IPS-11a (cell line): ENCODE results near the gene TCERG1L.

Experiments used
- H3K4me3 ChIP-seq: one replicate; pipeline ENCODE4 v1.5.1; 2013; ENCODE audit warnings: low read depth, low read length, control low read depth

The TCERG1L gene

GRCh38 chr10:131055437-131055836 is 256.1 kb downstream of the TCERG1L start:
- H3K4me3 ChIP-seq: no peak overlapping the region

GRCh38 chr10:131053192-131053591 is 258.3 kb downstream of the TCERG1L start:
- no peak overlapping the region for H3K4me3 ChIP-seq

- H3K4me3 ChIP-seq: no peak overlapping the region
These were observed 261.3 kb downstream of the TCERG1L start for GRCh38 chr10:131050162-131050766.

- H3K4me3 ChIP-seq: no peak overlapping the region
These were observed 262.5 kb downstream of the TCERG1L start for GRCh38 chr10:131049016-131049415.

- H3K4me3 ChIP-seq: no peak overlapping the region
These were observed 262.9 kb downstream of the TCERG1L start for GRCh38 chr10:131048606-131049005.

GRCh38 chr10:131047501-131047900 is 264.0 kb downstream of the TCERG1L start:
- H3K4me3 ChIP-seq: no peak overlapping the region

GRCh38 chr10:131046194-131046593 is 265.3 kb downstream of the TCERG1L start:
- H3K4me3 ChIP-seq: no peak overlapping the region

DNA sequence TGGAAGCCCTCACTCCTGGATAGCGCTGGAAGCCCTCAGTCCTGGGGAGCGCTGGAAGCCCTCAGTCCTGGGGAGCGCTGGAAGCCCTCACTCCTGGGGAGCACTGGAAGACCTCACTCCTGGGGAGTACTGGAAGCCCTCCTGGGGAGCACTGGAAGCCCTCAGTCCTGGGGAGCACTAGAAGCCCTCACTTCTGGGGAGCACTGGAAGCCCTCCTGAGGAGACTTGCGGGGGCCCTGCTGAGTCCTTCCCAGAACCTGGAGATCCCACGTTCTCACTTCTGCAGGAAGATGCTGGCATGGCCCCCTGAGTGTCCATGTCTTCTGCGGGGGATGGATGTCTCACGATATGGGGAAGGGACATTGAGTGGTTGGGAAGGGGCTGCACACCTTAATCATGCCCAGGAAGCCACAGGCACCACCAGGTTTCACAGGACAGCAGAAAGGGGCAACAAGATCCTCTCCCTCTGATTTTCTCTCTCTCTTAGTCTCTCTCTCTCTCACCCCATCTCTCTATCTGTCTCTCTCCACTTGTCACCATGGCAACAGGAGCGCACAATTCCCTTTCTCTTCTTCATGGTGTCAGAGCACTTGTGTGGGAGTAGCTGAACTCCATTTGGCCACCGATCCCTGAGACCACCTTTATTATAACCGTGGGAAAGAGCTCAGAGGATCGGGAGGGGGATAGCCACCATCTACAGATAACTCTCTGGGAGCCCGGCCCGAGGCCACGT is 267.0 kb downstream of the TCERG1L start:
- no peak overlapping the region for H3K4me3 ChIP-seq

- no peak overlapping the region for H3K4me3 ChIP-seq
These were observed 268.4 kb downstream of the TCERG1L start for GRCh38 chr10:131043039-131043691.
